Loucy (cell line): ENCODE data around the gene ENTPD1.
A peak's percentile ranks its signal among the peaks of the same experiment; 100 is the strongest.

ENCODE experiments used
- H2AFZ ChIP-seq: fragments of 200-600 bp; sonication (generic); 2 replicates; pipeline ENCODE4 v1.6.0; 2016; ENCODE audit warnings: antibody characterized with exemption, mild to moderate bottlenecking, low read length, moderate library complexity
- H3F3A ChIP-seq: fragments of 200-600 bp; 2 replicates; pipeline ENCODE4 v1.6.0; 2016; ENCODE audit warnings: antibody characterized with exemption, low read depth, mild to moderate bottlenecking
- H3K27me3 ChIP-seq: fragments of 200-600 bp; sonication (generic); 2 replicates; pipeline ENCODE4 v1.6.1; 2014; ENCODE audit warnings: low read length, mild to moderate bottlenecking; ENCODE audit not compliant: insufficient read depth, poor library complexity, severe bottlenecking
- H3K36me3 ChIP-seq: fragments of 200-600 bp; sonication (generic); 2 replicates; pipeline ENCODE4 v1.6.1; 2016; ENCODE audit warnings: low read length; ENCODE audit not compliant: insufficient read depth
- H3K4me1 ChIP-seq: fragments of 200-600 bp; sonication (generic); 2 replicates; pipeline ENCODE4 v1.5.1; 2014; ENCODE audit warnings: low read length, mild to moderate bottlenecking; ENCODE audit not compliant: insufficient read depth, poor library complexity, severe bottlenecking
- H3K4me2 ChIP-seq: fragments of 200-600 bp; sonication (generic); 2 replicates; pipeline ENCODE4 v1.6.0; 2014; ENCODE audit warnings: antibody characterized with exemption, low read length, low read depth, mild to moderate bottlenecking; ENCODE audit not compliant: poor library complexity, severe bottlenecking
- H3K4me3 ChIP-seq: fragments of 200-600 bp; sonication (generic); 2 replicates; pipeline ENCODE4 v1.5.1; 2014; ENCODE audit warnings: low read length, mild to moderate bottlenecking, mixed read lengths; ENCODE audit not compliant: poor library complexity, severe bottlenecking
- H3K79me2 ChIP-seq: fragments of 200-600 bp; sonication (generic); 2 replicates; pipeline ENCODE4 v1.6.1; 2014; ENCODE audit warnings: low read length; ENCODE audit not compliant: insufficient read depth
- H3K9ac ChIP-seq: fragments of 200-600 bp; sonication (generic); 2 replicates; pipeline ENCODE4 v1.6.0; 2014; ENCODE audit warnings: mild to moderate bottlenecking, low read depth, low read length, moderate library complexity; ENCODE audit not compliant: poor library complexity, severe bottlenecking
- H3K9me2 ChIP-seq: fragments of 200-600 bp; sonication (generic); replicated peaks from 2 replicates; pipeline ENCODE4 v1.6.1; 2016; ENCODE audit warnings: low read depth, low read length, mixed read lengths
- H3K9me3 ChIP-seq: fragments of 200-600 bp; sonication (generic); 2 replicates; pipeline ENCODE4 v1.6.1; 2014; ENCODE audit warnings: mild to moderate bottlenecking, antibody characterized with exemption, low read length, low read depth; ENCODE audit not compliant: insufficient read depth
- H4K20me1 ChIP-seq: fragments of 200-600 bp; sonication (generic); 2 replicates; pipeline ENCODE4 v1.6.0; 2014; ENCODE audit warnings: antibody characterized with exemption, low read length, mild to moderate bottlenecking; ENCODE audit not compliant: insufficient read depth, poor library complexity, severe bottlenecking
- EZH2phosphoT487 ChIP-seq: fragments of 200-600 bp; IDR thresholded peaks from 2 replicates; pipeline ENCODE4 v1.6.1; 2018; ENCODE audit warnings: antibody characterized with exemption, mild to moderate bottlenecking, moderate library complexity, borderline replicate concordance
- TF ChIP-seq, protein P1 (sequence below): fragments of 200-600 bp; sonication (generic); conservative IDR thresholded peaks from 2 replicates; pipeline ENCODE4 v1.5.1; 2014; ENCODE audit warnings: mild to moderate bottlenecking, antibody characterized with exemption, low read length

The ENTPD1 gene

DNA sequence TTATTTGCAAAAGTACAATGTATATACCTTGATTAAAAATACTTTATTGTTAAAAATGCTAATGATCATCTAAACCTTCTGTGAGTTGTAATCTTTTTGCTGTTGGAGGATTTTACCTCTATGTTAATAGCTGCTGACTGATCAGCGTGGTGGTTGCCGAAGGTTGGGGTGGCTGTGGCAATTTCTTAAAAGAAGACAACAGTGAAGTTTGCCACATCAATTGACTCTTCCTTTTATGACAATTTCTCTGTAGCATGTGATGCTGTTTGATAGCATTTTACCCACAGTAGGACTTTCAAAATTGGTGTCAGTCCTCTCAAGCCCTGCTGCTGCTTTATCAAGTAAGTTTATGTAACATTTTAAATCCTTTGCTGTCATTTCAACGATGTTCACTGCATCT lies 16.9 kb upstream of the ENTPD1 start:
- no peak overlapping the region for H3K9ac ChIP-seq
- H2AFZ ChIP-seq, result no peak overlapping the region
- H4K20me1 ChIP-seq, result no peaks in the 10 kb centered on the region
- peaks cover 5% of the 10 kb centered on the region for H3K4me1 ChIP-seq
- H3K27me3 ChIP-seq, result no peaks in the 10 kb centered on the region
- TF ChIP-seq EZH2phosphoT487, result no peak
- TF ChIP-seq, protein P1, sequence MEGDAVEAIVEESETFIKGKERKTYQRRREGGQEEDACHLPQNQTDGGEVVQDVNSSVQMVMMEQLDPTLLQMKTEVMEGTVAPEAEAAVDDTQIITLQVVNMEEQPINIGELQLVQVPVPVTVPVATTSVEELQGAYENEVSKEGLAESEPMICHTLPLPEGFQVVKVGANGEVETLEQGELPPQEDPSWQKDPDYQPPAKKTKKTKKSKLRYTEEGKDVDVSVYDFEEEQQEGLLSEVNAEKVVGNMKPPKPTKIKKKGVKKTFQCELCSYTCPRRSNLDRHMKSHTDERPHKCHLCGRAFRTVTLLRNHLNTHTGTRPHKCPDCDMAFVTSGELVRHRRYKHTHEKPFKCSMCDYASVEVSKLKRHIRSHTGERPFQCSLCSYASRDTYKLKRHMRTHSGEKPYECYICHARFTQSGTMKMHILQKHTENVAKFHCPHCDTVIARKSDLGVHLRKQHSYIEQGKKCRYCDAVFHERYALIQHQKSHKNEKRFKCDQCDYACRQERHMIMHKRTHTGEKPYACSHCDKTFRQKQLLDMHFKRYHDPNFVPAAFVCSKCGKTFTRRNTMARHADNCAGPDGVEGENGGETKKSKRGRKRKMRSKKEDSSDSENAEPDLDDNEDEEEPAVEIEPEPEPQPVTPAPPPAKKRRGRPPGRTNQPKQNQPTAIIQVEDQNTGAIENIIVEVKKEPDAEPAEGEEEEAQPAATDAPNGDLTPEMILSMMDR, result no peak
- H3K36me3 ChIP-seq, result no peaks in the 10 kb centered on the region
- no peak overlapping the region for H3K4me2 ChIP-seq
- H3K9me2 ChIP-seq, result no peaks in the 10 kb centered on the region
- no peaks in the 10 kb centered on the region for H3K9me3 ChIP-seq
- no peaks in the 10 kb centered on the region for H3F3A ChIP-seq
- H3K79me2 ChIP-seq, result no peaks in the 10 kb centered on the region
- no peak overlapping the region for H3K4me3 ChIP-seq

GRCh38 chr10:95741807-95742467 lies 14.0 kb upstream of the ENTPD1 start:
- Histone ChIP-seq H3K9ac (no peak overlapping the region), H3K9me3 (no peaks in the 10 kb centered on the region), H3F3A (no peaks in the 10 kb centered on the region), H3K4me1 (peaks cover 5% of the 10 kb centered on the region), H3K36me3 (no peaks in the 10 kb centered on the region), H3K9me2 (no peaks in the 10 kb centered on the region), H3K27me3 (no peaks in the 10 kb centered on the region), H3K79me2 (no peaks in the 10 kb centered on the region), H4K20me1 (no peaks in the 10 kb centered on the region), H3K4me2 (no peak overlapping the region), H2AFZ (no peak overlapping the region), H3K4me3 (no peak overlapping the region)
- TF ChIP-seq, protein P1, result 0 out of 2 replicates have a peak, but pooled peaks have one; percentile 23
- no peak for TF ChIP-seq EZH2phosphoT487

GRCh38 chr10:95742485-95742884 lies 13.5 kb upstream of the ENTPD1 start:
- no peak overlapping the region for H2AFZ ChIP-seq
- no peaks in the 10 kb centered on the region for H4K20me1 ChIP-seq
- H3K36me3 ChIP-seq, result no peaks in the 10 kb centered on the region
- no peaks in the 10 kb centered on the region for H3K9me3 ChIP-seq
- H3K4me2 ChIP-seq, result no peak overlapping the region
- H3K4me1 ChIP-seq, result peaks cover 5% of the 10 kb centered on the region
- H3K4me3 ChIP-seq, result no peak overlapping the region
- H3K9ac ChIP-seq, result no peak overlapping the region
- TF ChIP-seq EZH2phosphoT487, result no peak
- TF ChIP-seq, protein P1, result no peak
- no peaks in the 10 kb centered on the region for H3K79me2 ChIP-seq
- no peaks in the 10 kb centered on the region for H3K9me2 ChIP-seq
- no peaks in the 10 kb centered on the region for H3K27me3 ChIP-seq
- no peaks in the 10 kb centered on the region for H3F3A ChIP-seq
